Stomach (tissue), 4 donors: Measurements from ENCODE around the gene SCLT1.

Experiments
- CTCF ChIP-seq, 7 experiments: fragments of 450-650 bp in 4 of 7; fragments of 200-600 bp in 3 of 7; sonication (generic) in 3 of 7; IDR thresholded peaks; one replicate each; pipeline ENCODE4 v1.5.1; 2016 to 2019; ENCODE audit warnings: antibody characterized with exemption in 7 of 7, control low read depth in 2 of 7, mild to moderate bottlenecking in 1 of 7
- EP300 ChIP-seq: sonication (generic); formaldehyde crosslinking; IDR thresholded peaks from one replicate; pipeline ENCODE4 v1.6.1; 2017; ENCODE audit warnings: antibody characterized with exemption
- POLR2A ChIP-seq, 4 donors: fragments of 450-650 bp; IDR thresholded peaks; one replicate each; pipeline ENCODE4 v1.6.1; 2016; ENCODE audit warnings: antibody characterized with exemption in 4 of 4, control low read depth in 2 of 4, mild to moderate bottlenecking in 1 of 4, moderate library complexity in 1 of 4
- POLR2AphosphoS5 ChIP-seq, 3 donors: sonication (generic); formaldehyde crosslinking; IDR thresholded peaks; one replicate each; pipeline ENCODE4 v1.6.1; 2016; ENCODE audit warnings: antibody characterized with exemption in 3 of 3

GRCh38 chr4:129092631-129093190, 628 bp downstream of the SCLT1 start:
- TF ChIP-seq POLR2AphosphoS5 (IDR thresholded peaks at IDR 0.05) (no peak), EP300 (no peak), CTCF (IDR thresholded peaks at IDR 0.05) (no peak), POLR2A (IDR thresholded peaks at IDR 0.05) (no peak)
